ENCODE data around the gene SPANXA2. TPM values are rescaled to one million over a fixed set of nuclear protein-coding genes. Genes with fewer than 3 reads are reported as not detected.

SPANXA2 gene
- total RNA-seq, 2 donors from 2014 or later: not detected

DNA sequence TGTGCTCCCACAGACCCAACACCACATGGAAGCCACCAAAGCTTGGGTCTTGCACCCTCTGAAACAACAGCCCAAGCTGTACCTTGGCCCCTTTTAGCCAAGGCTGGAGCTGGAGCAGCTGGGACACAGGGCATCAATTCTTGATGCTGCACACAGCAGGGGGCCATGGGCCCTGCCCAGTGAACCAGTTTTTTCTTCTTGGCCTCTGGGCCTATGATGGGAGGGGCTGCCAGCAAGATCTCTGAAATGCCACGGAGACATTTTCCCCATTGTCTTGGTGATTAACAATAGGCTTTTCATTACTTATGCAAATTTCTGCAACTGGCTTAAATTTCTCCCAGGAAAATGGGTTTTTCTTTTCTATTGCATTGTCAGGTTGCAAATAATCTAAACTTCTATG, 49.0 kb downstream of the SPANXA2 start:
- Histone ChIP-seq H3K27me3 (no peaks in the 10 kb centered on the region), H3K27ac (no peak overlapping the region), H3K9me3 (no peaks in the 10 kb centered on the region), H3K4me1 (no peaks in the 10 kb centered on the region), H3K4me3 (no peak overlapping the region), H3K36me3 (replicated peaks in 1 of 2; ENCODE audit: insufficient read depth in 1 of 2, low read depth in 2 of 2) (no peaks in the 10 kb centered on the region)
- TF ChIP-seq POLR2A (IDR thresholded peaks at IDR 0.05): no peak
- TF ChIP-seq, protein P1, sequence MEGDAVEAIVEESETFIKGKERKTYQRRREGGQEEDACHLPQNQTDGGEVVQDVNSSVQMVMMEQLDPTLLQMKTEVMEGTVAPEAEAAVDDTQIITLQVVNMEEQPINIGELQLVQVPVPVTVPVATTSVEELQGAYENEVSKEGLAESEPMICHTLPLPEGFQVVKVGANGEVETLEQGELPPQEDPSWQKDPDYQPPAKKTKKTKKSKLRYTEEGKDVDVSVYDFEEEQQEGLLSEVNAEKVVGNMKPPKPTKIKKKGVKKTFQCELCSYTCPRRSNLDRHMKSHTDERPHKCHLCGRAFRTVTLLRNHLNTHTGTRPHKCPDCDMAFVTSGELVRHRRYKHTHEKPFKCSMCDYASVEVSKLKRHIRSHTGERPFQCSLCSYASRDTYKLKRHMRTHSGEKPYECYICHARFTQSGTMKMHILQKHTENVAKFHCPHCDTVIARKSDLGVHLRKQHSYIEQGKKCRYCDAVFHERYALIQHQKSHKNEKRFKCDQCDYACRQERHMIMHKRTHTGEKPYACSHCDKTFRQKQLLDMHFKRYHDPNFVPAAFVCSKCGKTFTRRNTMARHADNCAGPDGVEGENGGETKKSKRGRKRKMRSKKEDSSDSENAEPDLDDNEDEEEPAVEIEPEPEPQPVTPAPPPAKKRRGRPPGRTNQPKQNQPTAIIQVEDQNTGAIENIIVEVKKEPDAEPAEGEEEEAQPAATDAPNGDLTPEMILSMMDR (IDR thresholded peaks at IDR 0.05): no peak
- no peak for DNase-seq
- 40% methylated on average over 1 of the region's 1 CpG; no CpG with 5 or more reads in 1 of the 2 donors for WGBS, 2 donors
- intact Hi-C loops (cut with DNase I): no loop called here
- ATAC-seq: no peak

Other genes with a start within 250 kb of the SPANXA2 start
- not detected for gene SPANXA1, start 5.0 kb upstream of the SPANXA2 start, total RNA-seq
- not detected for gene SPANXD, start 109.0 kb downstream of the SPANXA2 start, total RNA-seq
- not detected for gene MAGEC3, start 248.6 kb downstream of the SPANXA2 start, total RNA-seq